Activated CD8-positive, alpha-beta memory T cell treated with anti-CD3 and anti-CD28 coated beads for 24 hours (primary cell): ENCODE measurements around the gene CFHR1.
"Not testable (repeated sequence)": the region's sequence is repeated elsewhere in the genome, so short reads cannot be mapped to it uniquely, and the experiment has no call there.

Experiments used
- DNase-seq: peaks from one replicate; pipeline ENCODE4 v3.0.0-alpha.2; 2020

CFHR1 gene

GRCh38 chr1:196819531-196819930 lies at the start of gene CFHR1:
Gene CFHR1 (plus strand): TSS chr1:196819731. CDS start chr1:196819845, 114 bp downstream.
- not testable (repeated sequence) for DNase-seq

GRCh38 chr1:196769823-196770222 lies 49.7 kb upstream of the CFHR1 start:
- DNase-seq, result not testable (repeated sequence)

- no peak for DNase-seq
Observed at GRCh38 chr1:196773713-196774112, 45.8 kb upstream of the CFHR1 start.

- DNase-seq, result no peak
Observed at GRCh38 chr1:196774175-196774574, 45.4 kb upstream of the CFHR1 start.

GRCh38 chr1:196774603-196775002 lies 44.9 kb upstream of the CFHR1 start, which contains the start of gene CFHR3:
Gene CFHR3 (plus strand): TSS chr1:196774840. CDS start chr1:196774887, 47 bp downstream.
- DNase-seq, result no peak

- DNase-seq, result no peak
Observed at GRCh38 chr1:196777603-196778002, 41.9 kb upstream of the CFHR1 start.

- no peak for DNase-seq
Observed at GRCh38 chr1:196779093-196779492, 40.4 kb upstream of the CFHR1 start.

GRCh38 chr1:196791252-196791651 lies 28.3 kb upstream of the CFHR1 start:
- DNase-seq, result not testable (repeated sequence)

GRCh38 chr1:196794103-196794502 lies 25.4 kb upstream of the CFHR1 start:
- DNase-seq, result not testable (repeated sequence)

GRCh38 chr1:196797891-196798290 lies 21.6 kb upstream of the CFHR1 start:
- DNase-seq, result no peak

- DNase-seq, result not testable (repeated sequence)
Observed at GRCh38 chr1:196801920-196802319, 17.6 kb upstream of the CFHR1 start.

GRCh38 chr1:196808529-196809235 lies 10.8 kb upstream of the CFHR1 start:
- no peak for DNase-seq

- DNase-seq, result not testable (repeated sequence)
Observed at GRCh38 chr1:196817442-196817841, 2.1 kb upstream of the CFHR1 start.

GRCh38 chr1:196827860-196828259 lies 8.3 kb downstream of the CFHR1 start:
- not testable (repeated sequence) for DNase-seq

GRCh38 chr1:196849613-196850492 lies 30.3 kb downstream of the CFHR1 start:
- not testable (repeated sequence) for DNase-seq

- no peak for DNase-seq
Observed at GRCh38 chr1:196856053-196856452, 36.5 kb downstream of the CFHR1 start.

- DNase-seq, result no peak
Observed at GRCh38 chr1:196857188-196857587, 37.7 kb downstream of the CFHR1 start.

- no peak for DNase-seq
Observed at GRCh38 chr1:196858811-196859210, 39.3 kb downstream of the CFHR1 start.

GRCh38 chr1:196860323-196860884 lies 40.9 kb downstream of the CFHR1 start:
- no peak for DNase-seq

- DNase-seq, result no peak
Observed at GRCh38 chr1:196861429-196861828, 41.9 kb downstream of the CFHR1 start.

- DNase-seq, result no peak
Observed at GRCh38 chr1:196866974-196867373, 47.4 kb downstream of the CFHR1 start.

- no peak for DNase-seq
Observed at GRCh38 chr1:196873385-196873784, 53.9 kb downstream of the CFHR1 start.

- DNase-seq, result no peak
Observed at GRCh38 chr1:196875935-196876334, 56.4 kb downstream of the CFHR1 start.

GRCh38 chr1:196877964-196878363 lies 58.4 kb downstream of the CFHR1 start:
- no peak for DNase-seq
